GM20000 (cell line): ENCODE measurements around the gene SOHLH1.

Experiments
- DNase-seq: peaks from one replicate; pipeline ENCODE4 v3.0.0; 2012; ENCODE audit warnings: low spot score
- CTCF ChIP-seq: IDR thresholded peaks from 2 replicates; pipeline ENCODE4 v1.5.1; 2012; ENCODE audit warnings: mild to moderate bottlenecking, control low read depth; ENCODE audit errors: extremely low read depth, missing control alignments

Gene SOHLH1

DNA sequence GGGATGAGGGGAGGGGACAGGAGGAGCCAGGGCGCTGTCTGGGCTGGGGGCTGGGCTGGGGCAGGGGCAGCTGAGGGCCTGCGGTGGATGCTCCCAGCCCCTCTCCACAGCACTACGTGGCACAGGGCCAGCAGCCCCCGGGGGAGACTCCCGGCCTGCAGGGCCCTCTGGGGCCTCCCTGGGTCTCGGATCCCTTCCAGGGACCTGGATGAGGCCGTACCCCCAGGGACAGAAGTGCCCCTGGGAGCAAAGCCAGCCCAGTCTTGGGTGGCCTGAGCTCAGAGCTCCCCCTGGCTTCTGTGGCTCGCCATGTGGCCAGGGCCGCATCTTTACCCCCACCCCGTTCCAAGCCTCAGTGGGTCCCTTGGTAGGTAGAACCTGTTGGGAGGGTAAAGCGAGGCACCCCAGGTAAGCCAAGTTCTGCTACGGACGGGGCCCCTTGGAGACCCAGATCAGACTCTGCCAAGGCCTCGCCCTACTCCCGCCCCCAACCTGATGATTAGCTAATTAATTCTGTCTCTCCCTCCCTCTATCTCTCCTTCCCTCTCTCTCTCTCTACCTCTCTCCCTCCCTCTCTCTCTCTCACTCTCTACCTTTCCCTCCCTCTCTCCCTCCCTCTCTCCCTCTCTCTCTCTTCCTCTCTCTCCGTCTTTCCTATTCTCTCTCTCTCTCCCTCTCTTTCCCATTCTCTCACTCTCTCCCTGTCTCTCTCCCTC, 27.0 kb upstream of the SOHLH1 start:
- DNase-seq, result no peak
- no peak for TF ChIP-seq CTCF

- DNase-seq, result no peak
- TF ChIP-seq CTCF, result no peak
Observed at GRCh38 chr9:135724186-135724787, 25.0 kb upstream of the SOHLH1 start.

DNA sequence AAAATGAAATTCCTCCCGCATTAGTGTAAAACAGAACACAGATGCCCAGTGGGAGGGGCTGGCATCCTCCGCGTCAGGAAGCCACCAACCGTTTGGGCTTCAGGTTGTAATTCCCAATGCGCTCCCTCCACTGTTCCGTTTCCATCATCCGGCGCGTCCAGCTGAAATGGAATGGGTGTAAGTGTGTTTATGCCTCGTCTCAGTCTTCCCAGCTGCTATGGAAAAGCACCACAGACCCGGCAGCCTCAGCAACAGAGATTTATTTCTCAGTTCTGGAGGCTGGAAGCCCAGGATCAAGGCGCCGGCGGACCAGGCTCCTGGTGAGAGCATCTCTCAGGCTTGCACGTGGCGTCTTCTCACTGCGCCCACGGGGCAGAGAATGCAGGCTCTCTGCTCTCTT, 23.1 kb upstream of the SOHLH1 start:
- no peak for DNase-seq
- TF ChIP-seq CTCF, result no peak

DNA sequence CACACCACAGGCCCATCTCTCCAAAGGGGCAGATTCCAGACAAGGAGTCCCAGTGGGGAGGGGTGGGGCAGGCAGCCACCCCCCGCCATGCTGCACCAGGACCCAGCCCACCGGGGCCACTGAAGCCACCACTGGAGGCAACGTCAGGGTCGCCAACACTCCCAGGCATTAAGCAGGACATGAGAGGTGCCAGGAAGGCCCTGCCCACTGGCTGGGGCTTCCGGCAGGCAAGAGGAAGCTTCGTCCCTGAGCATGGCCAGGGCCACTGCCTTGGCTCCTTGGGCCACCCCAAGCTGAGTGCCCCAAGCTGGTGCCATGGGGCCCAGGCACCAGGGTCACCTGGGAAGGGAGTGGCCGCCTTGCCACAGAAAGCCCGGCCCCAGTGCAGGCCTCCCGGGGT, 20.2 kb upstream of the SOHLH1 start:
- no peak for TF ChIP-seq CTCF

GRCh38 chr9:135718616-135719015, 19.3 kb upstream of the SOHLH1 start:
- DNase-seq, result no peak
- TF ChIP-seq CTCF, result no peak

More for the DNA sequence above, 20.2 kb upstream of the SOHLH1 start:
- no peak for DNase-seq

DNA sequence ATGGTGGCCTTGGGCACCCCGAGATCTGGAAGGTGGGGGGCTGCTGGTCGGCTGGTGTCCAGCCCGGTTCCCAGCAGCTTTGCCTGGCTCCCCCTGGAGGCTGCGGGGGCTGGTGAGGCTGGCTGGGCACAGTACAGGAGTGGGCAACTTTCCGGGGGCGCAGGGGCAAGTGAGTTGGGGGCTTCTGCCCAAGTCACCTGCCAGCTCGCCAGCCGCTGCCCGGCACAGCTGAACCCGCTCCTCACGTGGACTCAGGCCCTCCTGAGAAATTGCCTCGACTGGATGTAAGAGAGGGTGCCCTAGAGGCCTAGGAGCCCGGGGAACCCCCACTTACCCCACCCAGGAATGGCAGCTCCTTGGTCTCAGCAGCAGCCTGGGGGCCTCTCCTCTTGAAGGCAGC, 18.1 kb upstream of the SOHLH1 start:
- DNase-seq, result no peak
- no peak for TF ChIP-seq CTCF

- no peak for TF ChIP-seq CTCF
- no peak for DNase-seq
Observed at GRCh38 chr9:135716045-135716444, 16.8 kb upstream of the SOHLH1 start.
